ENCODE data around the gene C9orf85. TPM values are rescaled to one million over a fixed set of nuclear protein-coding genes. Genes with fewer than 3 reads are reported as not detected.

The C9orf85 gene
- total and polyA plus RNA-seq, 10 of the 15 experiments (the other 5 are each of a cell fraction or from before 2014, with no cell fraction given) = 9.1 to 22.6 (median 16.4) TPM

DNA sequence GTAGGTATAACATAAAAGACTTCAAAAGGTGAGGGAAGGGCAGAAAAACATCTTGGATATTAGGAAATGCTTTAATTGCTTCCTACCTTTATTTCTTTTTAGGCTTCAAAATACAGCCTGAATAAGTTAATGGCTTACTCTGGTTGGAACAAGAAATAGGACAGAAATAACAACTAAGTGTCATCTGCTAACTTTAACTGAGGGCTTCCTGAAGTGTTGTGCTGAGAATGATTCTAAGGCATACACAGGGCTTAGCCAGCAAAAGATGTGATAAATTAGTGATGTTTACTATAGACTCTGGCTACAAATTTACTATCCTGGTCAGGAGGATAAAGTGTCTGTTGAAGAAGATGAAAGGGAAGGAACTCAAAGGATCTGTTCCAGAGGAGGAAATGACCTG, 34.6 kb upstream of the C9orf85 start:
- TF ChIP-seq BRCA1 (IDR thresholded peaks at IDR 0.05; ENCODE audit: low read depth, low read length) (no peak), MAX (IDR thresholded peaks at IDR 0.05; ENCODE audit: low read depth, low read length) (no peak), POLR2A (IDR thresholded peaks at IDR 0.05; ENCODE audit: low read depth, low read length) (no peak), ZNF687 (IDR thresholded peaks at IDR 0.05) (no peak), KLF5 (IDR thresholded peaks at IDR 0.05; ENCODE audit: partially characterized antibody) (no peak), ETV6 (conservative IDR thresholded peaks at IDR 0.05 in 1 of 2, IDR thresholded peaks at IDR 0.05 in 1 of 2; ENCODE audit: borderline replicate concordance in 1 of 2, low read depth in 1 of 2) (no peak), POU2F2 (IDR thresholded peaks at IDR 0.05; ENCODE audit: borderline replicate concordance, low read depth, low read length) (no peak), ZNF622 (IDR thresholded peaks at IDR 0.05) (no peak), TCF3 (IDR thresholded peaks at IDR 0.05; ENCODE audit: borderline replicate concordance, insufficient read depth, low read depth, low read length) (no peak), ZNF217 (IDR thresholded peaks at IDR 0.05) (no peak), EP300 (IDR thresholded peaks at IDR 0.05; ENCODE audit: borderline replicate concordance in 1 of 2, control insufficient read depth in 1 of 2, low read depth in 2 of 2, low read length in 2 of 2) (no peak)
- ChIA-PET RAD21 (ENCODE audit: unreplicated experiment) (no interaction called here), CTCF (interaction anchor here (0.6 kb wide), 1 partner anchor 316 kb away, joined by 3 read pairs; no protein-coding TSS in a partner anchor), SMC1A (ENCODE audit: uncharacterized antibody, unreplicated experiment) (no interaction called here), POLR2A (no interaction called here)
- Histone ChIP-seq H2AFZ (ENCODE audit: control insufficient read depth, low read depth, low read length) (no peak overlapping the region), H3K4me3 (no peak overlapping the region), H3K79me2 (ENCODE audit: control insufficient read depth, insufficient read depth, low read length) (peaks cover 19% of the 10 kb centered on the region), H3K9me3 (replicated peaks; ENCODE audit: control insufficient read depth, insufficient read depth, low read length) (peaks cover 16% of the 10 kb centered on the region), H3K4me1 (ENCODE audit: control insufficient read depth, insufficient read depth, low read length) (no peaks in the 10 kb centered on the region), H4K20me1 (ENCODE audit: control insufficient read depth, insufficient read depth) (no peaks in the 10 kb centered on the region), H3K27me3 (replicated peaks in 1 of 2; ENCODE audit: control insufficient read depth in 2 of 2, insufficient read depth in 2 of 2, low read length in 1 of 2) (no peaks in the 10 kb centered on the region), H3K9ac (ENCODE audit: control insufficient read depth, insufficient read depth, low read length) (no peak overlapping the region), H3K36me3 (ENCODE audit: control insufficient read depth in 2 of 2, insufficient read depth in 2 of 2, low read length in 1 of 2) (peaks cover 0 to 6% of the 10 kb centered on the region in 2 experiments; a peak in 1 of 4 replicates), H3K4me2 (ENCODE audit: control insufficient read depth, insufficient read depth) (no peak overlapping the region), H3K27ac (ENCODE audit: control insufficient read depth, insufficient read depth) (no peak overlapping the region)
- no peak for ATAC-seq
- in situ Hi-C loops (cut with MboI) = no loop called here
- intact Hi-C loops (cut with micrococcal nuclease; ENCODE audit: unreplicated experiment) = no loop called here
- no TSS peak for BruUV-seq (replicated peaks)
- no peak for FAIRE-seq
- DNase-seq (ENCODE audit: low read depth, low spot score) = no peak
